Heart right ventricle (tissue), 16 donors: Measurements from ENCODE around the gene TMEM184A. TPM values are rescaled to one million over a fixed set of nuclear protein-coding genes. Genes with fewer than 3 reads are reported as not detected.

Source experiments
- ATAC-seq, 8 donors: fragments of 200-7000 bp; cut with Tn5 transposase; one replicate each; pipeline ENCODE4 v1.9.1; 2020; ENCODE audit warnings: mild to moderate bottlenecking in 8 of 8, moderate library complexity in 8 of 8, moderate number of reproducible peaks in 1 of 8
- DNase-seq, 2 donors: peaks; one replicate each; pipeline ENCODE4 v3.0.0-alpha.2; 2020
- H3K27ac ChIP-seq, 10 donors: fragments of 200-600 bp; sonication (generic) in 2 of 10; one replicate each; pipeline versions ENCODE4 v1.5.0 to v1.8.0; 2020 to 2022; ENCODE audit warnings: mild to moderate bottlenecking in 3 of 10
- H3K27me3 ChIP-seq, 7 donors: fragments of 200-600 bp; one replicate each; pipeline ENCODE4 v1.8.0; 2021 to 2022; ENCODE audit warnings: mild to moderate bottlenecking in 2 of 7
- H3K36me3 ChIP-seq, 9 donors: fragments of 200-600 bp; sonication (generic) in 1 of 9; one replicate each; pipeline versions ENCODE4 v1.5.0 to v1.8.0; 2020 to 2022; ENCODE audit warnings: mild to moderate bottlenecking in 2 of 9
- H3K4me1 ChIP-seq, 9 donors: fragments of 200-600 bp; sonication (generic) in 1 of 9; one replicate each; pipeline versions ENCODE4 v1.5.0 to v1.8.0; 2020 to 2022; ENCODE audit warnings: mild to moderate bottlenecking in 4 of 9
- H3K4me3 ChIP-seq, 10 donors: fragments of 200-600 bp; sonication (generic) in 2 of 10; one replicate each; pipeline versions ENCODE4 v1.5.0 to v1.8.0; 2020 to 2022; ENCODE audit warnings: mild to moderate bottlenecking in 7 of 10, moderate library complexity in 2 of 10
- H3K9me3 ChIP-seq, 11 donors: fragments of 200-600 bp in 10 of 11; sonication (generic) in 2 of 11; one replicate each; pipeline versions ENCODE4 v1.5.0 to v1.8.0; 2013 to 2022; ENCODE audit warnings: mild to moderate bottlenecking in 2 of 11, control low read depth in 1 of 11, moderate library complexity in 1 of 11
- CTCF ChIP-seq, 9 donors: fragments of 200-600 bp; sonication (generic) in 2 of 9; IDR thresholded peaks; one replicate each; pipeline versions ENCODE4 v1.5.0 to v1.8.0; 2021 to 2022; ENCODE audit warnings: antibody characterized with exemption in 9 of 9, mild to moderate bottlenecking in 5 of 9, moderate library complexity in 1 of 9
- WGBS, 2 donors: extraction: QIAGEN DNeasy Blood & Tissue Kit; methylation state at CpG; one replicate each; pipeline ENCODE4 v1.1.7; 2013; ENCODE audit warnings: inconsistent platforms in 1 of 2; 5-methylcytosine and 5-hydroxymethylcytosine counted together
- intact Hi-C, 10 donors: fragments of 100-400 bp; cut with DNase I; formaldehyde crosslinking; loops; one replicate each; pipeline versions ENCODE4 v1.11.1 to v1.14.2; 2022
- polyA plus RNA-seq, 2 donors: library from polyadenylated mRNA; stranded (reverse); fragments of 200-250 nt; gene quantifications; one replicate each; pipeline ENCODE4 v1.2.3, GENCODE V29; 2013
- total RNA-seq, 10 donors: library from RNA; stranded (reverse); fragmentation: NEBNext Ultra II Directional in 3 of 10; extraction: Animal tissue kit (Norgen Biotek cat#: 25700) in 3 of 10; gene quantifications; one replicate each; pipeline versions ENCODE4 v1.2.1 to v1.2.4, GENCODE V29; 2021 to 2023
- donor health status: Arrhythmogenic right ventricular cardiomyopathy.
- donor health status: ischemic (EF 13 %, LVEDD 7.1; RV severe dilation, severe dysfunction).
- donor health status: healthy with polysubstance abuse.
- donor health status: DM: no; HTN: yes; CAD: no.
- donor health status: DM: no; HTN: no; CAD: no.
- donor health status: ischemic (EF 25% LVEDD 6.9; RV normal size, moderate dysfunction).
- donor health status: ischemic (EF 25% LVEDD 5.7; RV mildly dilated, moderate dysfunction).
- donor health status: healthy.
- donor health status: DM: yes; HTN: yes; CAD: no.
- donor health status: Ischemic cardiomyopathy.
- donor health status: ischemic (EF 35%, LVEDD 5.7; RV mildly dilated, moderate dysfunction).
- donor health status: nonischemic (EF 11% LVEDD 7.7; RV severe dilation, severe dysfunction).
- donor health status: DM: yes; HTN: yes; CAD: no.
- donor health status: PGD.
- donor health status: ischemic (EF 29% LVEDD 5.4; RV normal size, mild dysfunction).
- donor health status: nonischemic (EF 23%, LVEDD 6.1; RV moderate dilation, normal function).

The TMEM184A gene
- total and polyA plus RNA-seq, 12 donors = 0.09 to 1.2 (median 0.51) TPM

GRCh38 chr7:1511444-1512422 lies 44.3 kb downstream of the TMEM184A start:
- Histone ChIP-seq H3K9me3 (no peaks in the 10 kb centered on the region), H3K36me3 (no peaks in the 10 kb centered on the region), H3K4me1 (peaks cover 7 to 37% (median 26%) of the 10 kb centered on the region in 9 donors), H3K4me3 (no peak overlapping the region), H3K27me3 (no peaks in the 10 kb centered on the region), H3K27ac (peak overlapping the region in 5 of 10 donors; percentile 93 to 100 (median 98))
- 86 to 88% methylated on average over 30 of the region's 30 CpGs for WGBS, 2 donors
- intact Hi-C loops = loop anchor here in 2 of 10 donors (2.0 kb wide), 2 partner anchors 25 to 47 kb away; no protein-coding TSS in a partner anchor
- no peak for TF ChIP-seq CTCF (IDR thresholded peaks at IDR 0.05)
- no peak for ATAC-seq
- DNase-seq = no peak

- intact Hi-C loops = no loop called here
- H3K27ac ChIP-seq = no peak overlapping the region
- DNase-seq = no peak
- H3K4me3 ChIP-seq = no peak overlapping the region
- H3K27me3 ChIP-seq = no peaks in the 10 kb centered on the region
- no peak for TF ChIP-seq CTCF (IDR thresholded peaks at IDR 0.05)
- ATAC-seq = no peak
- no peaks in the 10 kb centered on the region for H3K36me3 ChIP-seq
- no peaks in the 10 kb centered on the region for H3K9me3 ChIP-seq
- H3K4me1 ChIP-seq = peaks cover 7 to 37% (median 27%) of the 10 kb centered on the region in 9 donors
- 82 to 84% methylated on average over 13 to 16 of the region's 16 CpGs for WGBS, 2 donors
These were observed 45.2 kb downstream of the TMEM184A start for GRCh38 chr7:1510780-1511154.

GRCh38 chr7:1509226-1509625 lies 46.8 kb downstream of the TMEM184A start:
- Histone ChIP-seq H3K36me3 (no peaks in the 10 kb centered on the region), H3K27me3 (no peaks in the 10 kb centered on the region), H3K27ac (no peak overlapping the region), H3K4me3 (no peak overlapping the region), H3K9me3 (no peaks in the 10 kb centered on the region), H3K4me1 (peaks cover 7 to 37% (median 24%) of the 10 kb centered on the region in 9 donors)
- ATAC-seq = no peak
- intact Hi-C loops = loop anchor here in 8 of 10 donors (5.0 to 10.0 kb wide), 2 partner anchors 46 to 48 kb away; partner anchors contain the start of gene TMEM184A (in 8 of the 8)
- DNase-seq = no peak
- WGBS, 2 donors = 87 to 90% methylated on average over 14 of the region's 14 CpGs
- no peak for TF ChIP-seq CTCF (IDR thresholded peaks at IDR 0.05)

GRCh38 chr7:1508277-1508758 lies 47.7 kb downstream of the TMEM184A start:
- Histone ChIP-seq H3K27me3 (no peaks in the 10 kb centered on the region), H3K4me3 (no peak overlapping the region), H3K9me3 (no peaks in the 10 kb centered on the region), H3K36me3 (no peaks in the 10 kb centered on the region), H3K4me1 (peaks cover 5 to 31% (median 20%) of the 10 kb centered on the region in 9 donors), H3K27ac (no peak overlapping the region)
- DNase-seq (no peak), ATAC-seq (no peak)
- intact Hi-C loops = loop anchor here in 8 of 10 donors (5.0 to 10.0 kb wide), 2 partner anchors 46 to 49 kb away; partner anchors contain the start of gene TMEM184A (in 8 of the 8)
- no peak for TF ChIP-seq CTCF (IDR thresholded peaks at IDR 0.05)
- WGBS, 2 donors = 75% methylated on average over 10 of the region's 10 CpGs
